SK-N-SH (cell line): ENCODE results near the gene AGBL1. TPM values are rescaled to one million over a fixed set of nuclear protein-coding genes. Genes with fewer than 3 reads are reported as not detected.

Source experiments
- CTCF ChIA-PET: fragments of 300-600, 350-600 bp; formaldehyde crosslinking; extraction: SDS; loops from one replicate; lab custom pipeline; 2021; lab: Yijun Ruan, JAX
- POLR2A ChIA-PET: fragments of 350-600 bp; sonication (Branson Sonifier 250); formaldehyde crosslinking; extraction: SDS; loops from one replicate; lab custom pipeline; 2020; ENCODE audit warnings: antibody characterized with exemption, inconsistent platforms; lab: Yijun Ruan, JAX
- DNase-seq: peaks from one replicate; pipeline ENCODE4 v3.0.0; 2012
- H2AFZ ChIP-seq: fragments of 200-600 bp; sonication (generic); 2 replicates; pipeline ENCODE4 v1.8.1; 2016; ENCODE audit warnings: antibody characterized with exemption, mild to moderate bottlenecking, low read depth
- H3F3A ChIP-seq: fragments of 200-600 bp; sonication (generic); replicated peaks from 2 replicates; pipeline ENCODE3; 2016; ENCODE audit warnings: antibody characterized with exemption, mild to moderate bottlenecking; ENCODE audit not compliant: insufficient read depth
- H3K27ac ChIP-seq, 2 experiments: fragments of 200-500 bp in 1 of 2; fragments of 200-600 bp in 1 of 2; sonication (Bioruptor generic) in 1 of 2; sonication (generic), shearing (Covaris generic) in 1 of 2; 2 replicates each; pipeline versions ENCODE4 v1.5.1 to v1.6.1; 2014 to 2016; ENCODE audit warnings: low read depth in 2 of 2, inconsistent platforms in 1 of 2, low read length in 1 of 2, mild to moderate bottlenecking in 1 of 2, mixed read lengths in 1 of 2
- H3K27me3 ChIP-seq: fragments of 200-600 bp; sonication (generic), shearing (Covaris generic); 2 replicates; pipeline ENCODE4 v1.6.1; 2016; ENCODE audit warnings: mixed run types; ENCODE audit not compliant: insufficient read depth
- H3K36me3 ChIP-seq, 2 experiments: fragments of 200-500 bp in 1 of 2; fragments of 200-600 bp in 1 of 2; sonication (Bioruptor generic) in 1 of 2; sonication (generic) in 1 of 2; replicated peaks in 1 of 2; 2 replicates each; pipeline versions ENCODE3 to v1.5.1; 2014 to 2016; ENCODE audit warnings: low read length in 1 of 2, mild to moderate bottlenecking in 1 of 2; ENCODE audit not compliant: insufficient read depth in 2 of 2, control insufficient read depth in 1 of 2
- H3K4me1 ChIP-seq, 2 experiments: fragments of 200-500 bp in 1 of 2; fragments of 200-600 bp in 1 of 2; sonication (Bioruptor generic) in 1 of 2; sonication (generic), shearing (Covaris generic) in 1 of 2; 2 replicates each; pipeline versions ENCODE4 v1.5.1 to v1.6.1; 2014 to 2016; ENCODE audit warnings: low read depth in 1 of 2, low read length in 1 of 2, mixed run types in 1 of 2; ENCODE audit not compliant: insufficient read depth in 2 of 2, control insufficient read depth in 1 of 2
- H3K4me2 ChIP-seq: fragments of 200-600 bp; sonication (generic), shearing (Covaris generic); 2 replicates; pipeline ENCODE4 v1.6.1; 2017; ENCODE audit warnings: mixed run types
- H3K4me3 ChIP-seq, 2 experiments: fragments of 200-500 bp in 1 of 2; fragments of 200-600 bp in 1 of 2; sonication (Bioruptor generic) in 1 of 2; sonication (generic), shearing (Covaris generic) in 1 of 2; 2 replicates each; pipeline versions ENCODE4 v1.5.1 to v1.8.1; 2014 to 2016; ENCODE audit warnings: low read depth in 2 of 2, inconsistent platforms in 1 of 2, low read length in 1 of 2, mild to moderate bottlenecking in 1 of 2, mixed read lengths in 1 of 2, moderate library complexity in 1 of 2
- H3K79me2 ChIP-seq: fragments of 200-600 bp; sonication (generic); 2 replicates; pipeline ENCODE4 v1.8.1; 2017; ENCODE audit warnings: mild to moderate bottlenecking; ENCODE audit not compliant: insufficient read depth
- H3K9ac ChIP-seq: fragments of 200-600 bp; sonication (generic); 2 replicates; pipeline ENCODE4 v1.6.1; 2017; ENCODE audit warnings: mixed run types
- H3K9me2 ChIP-seq: fragments of 200-600 bp; sonication (generic); 2 replicates; pipeline ENCODE4 v1.6.1; 2017; ENCODE audit warnings: mixed run types
- H3K9me3 ChIP-seq: fragments of 200-600 bp; sonication (generic); 2 replicates; pipeline ENCODE4 v1.6.1; 2017; ENCODE audit warnings: mixed run types, mild to moderate bottlenecking, moderate library complexity
- H4K20me1 ChIP-seq: fragments of 200-600 bp; sonication (generic); 2 replicates; pipeline ENCODE4 v1.6.1; 2017; ENCODE audit warnings: mild to moderate bottlenecking, mixed run types; ENCODE audit not compliant: insufficient read depth
- CHD2 ChIP-seq: fragments of 150-350 bp; IDR thresholded peaks from 2 replicates; pipeline ENCODE4 v1.6.1; 2018; ENCODE audit warnings: low read length; ENCODE audit not compliant: partially characterized antibody
- CTCF ChIP-seq: fragments of 200-600 bp; sonication (generic); IDR thresholded peaks from 2 replicates; pipeline ENCODE4 v1.6.1; 2017; ENCODE audit warnings: antibody characterized with exemption, mild to moderate bottlenecking, moderate library complexity
- FOSL2 ChIP-seq: IDR thresholded peaks from 2 replicates; pipeline ENCODE4 v1.4.0; 2012; ENCODE audit warnings: low read depth, mild to moderate bottlenecking, moderate library complexity, borderline replicate concordance
- GABPA ChIP-seq: IDR thresholded peaks from 2 replicates; pipeline ENCODE4 v1.4.0; 2012; ENCODE audit warnings: low read depth, mild to moderate bottlenecking
- JUND ChIP-seq: IDR thresholded peaks from 2 replicates; pipeline ENCODE4 v1.4.0; 2012
- MAX ChIP-seq: IDR thresholded peaks from 2 replicates; pipeline ENCODE4 v1.4.0; 2012; ENCODE audit warnings: low read depth
- RCOR1 ChIP-seq: fragments of 150-350 bp; IDR thresholded peaks from 2 replicates; pipeline ENCODE4 v1.6.1; 2017; ENCODE audit warnings: antibody characterized with exemption, low read length
- RFX5 ChIP-seq: IDR thresholded peaks from 2 replicates; pipeline ENCODE4 v1.6.1; 2012; ENCODE audit warnings: mild to moderate bottlenecking, improper control_type of control experiment, low read length
- TCF12 ChIP-seq: IDR thresholded peaks from 2 replicates; pipeline ENCODE4 v1.4.0; 2012
- TEAD4 ChIP-seq: IDR thresholded peaks from 2 replicates; pipeline ENCODE4 v1.4.0; 2012; ENCODE audit warnings: mild to moderate bottlenecking, borderline replicate concordance; ENCODE audit not compliant: insufficient read depth
- ZBTB33 ChIP-seq: IDR thresholded peaks from 2 replicates; pipeline ENCODE4 v1.4.0; 2012; ENCODE audit warnings: low read depth, borderline replicate concordance
- WGBS: methylation state at CpG from one replicate; pipeline ENCODE4 v1.1.6; 2017; ENCODE audit warnings: low lambda C conversion rate; 5-methylcytosine and 5-hydroxymethylcytosine counted together
- polyA plus RNA-seq, 3 experiments: library from polyadenylated mRNA; depleted of rRNA; stranded (reverse); fragments of >200 nt; gene quantifications; 2 replicates each; pipeline ENCODE4 v1.2.3, GENCODE V29; 2012

Gene AGBL1
- polyA plus RNA-seq, 1 of the 3 experiments (the other 2 are of a cell fraction) = not detected

- TF ChIP-seq MAX = no peak
Measured at GRCh38 chr15:86267892-86268291, 188.2 kb downstream of the AGBL1 start (continued).

- no peak overlapping the region for H3K27ac ChIP-seq
- no peaks in the 10 kb centered on the region for H3K27me3 ChIP-seq
- no peak overlapping the region for H3K4me2 ChIP-seq
- no peaks in the 10 kb centered on the region for H4K20me1 ChIP-seq
- no peaks in the 10 kb centered on the region for H3K9me2 ChIP-seq
- no peaks in the 10 kb centered on the region for H3K79me2 ChIP-seq
- WGBS = 7% methylated on average over 1 of the region's 1 CpG
- no peaks in the 10 kb centered on the region for H3K36me3 ChIP-seq
- TF ChIP-seq CHD2 = no peak
- no peak for TF ChIP-seq RFX5
- TF ChIP-seq JUND = no peak
- no peak for TF ChIP-seq GABPA
- TF ChIP-seq, all 33 proteins: peak for 0
- no peaks in the 10 kb centered on the region for H3K4me1 ChIP-seq
- H3K9me3 ChIP-seq = no peaks in the 10 kb centered on the region
- no peaks in the 10 kb centered on the region for H3F3A ChIP-seq
- ChIA-PET POLR2A (no interaction called here), CTCF (no interaction called here)
- H3K4me3 ChIP-seq = no peak overlapping the region
- H2AFZ ChIP-seq = no peak overlapping the region
- DNase-seq = no peak
- H3K9ac ChIP-seq = no peak overlapping the region
Measured at GRCh38 chr15:86268558-86268957, 188.9 kb downstream of the AGBL1 start.

GRCh38 chr15:86273309-86273708 lies 193.6 kb downstream of the AGBL1 start:
- ChIA-PET POLR2A (no interaction called here), CTCF (no interaction called here)
- Histone ChIP-seq H2AFZ (no peak overlapping the region), H3K4me1 (no peaks in the 10 kb centered on the region), H3K9me3 (no peaks in the 10 kb centered on the region), H3K27ac (no peak overlapping the region), H3F3A (no peaks in the 10 kb centered on the region), H3K9me2 (no peaks in the 10 kb centered on the region), H3K4me2 (no peak overlapping the region), H3K36me3 (no peaks in the 10 kb centered on the region), H3K27me3 (no peaks in the 10 kb centered on the region), H3K79me2 (no peaks in the 10 kb centered on the region), H4K20me1 (no peaks in the 10 kb centered on the region), H3K4me3 (no peak overlapping the region), H3K9ac (no peak overlapping the region)
- no peak for TF ChIP-seq TEAD4
- TF ChIP-seq CTCF = no peak
- TF ChIP-seq CHD2 = no peak
- no peak for TF ChIP-seq RCOR1
- TF ChIP-seq TCF12 = no peak
- no peak for TF ChIP-seq FOSL2
- TF ChIP-seq ZBTB33 = no peak
- 4% methylated on average over 2 of the region's 2 CpGs for WGBS
- no peak for DNase-seq
